G401 (cell line): ENCODE measurements around the gene MYRFL. TPM values are rescaled to one million over a fixed set of nuclear protein-coding genes. Genes with fewer than 3 reads are reported as not detected.

Source experiments
- DNase-seq: peaks from one replicate; pipeline ENCODE4 v3.0.0-alpha.2; 2015; ENCODE audit warnings: low spot score
- in situ Hi-C: cut with HindIII; loops from 2 replicates; pipeline ENCODE4 v1.10.0; 2016; ENCODE audit warnings: low sequenced_read_pairs, mixed read lengths
- total RNA-seq: library from RNA; depleted of rRNA; stranded (reverse); fragments of >200 nt; shearing (Covaris generic); gene quantifications from 2 replicates; pipeline ENCODE4 v1.2.3, GENCODE V29; 2014

MYRFL gene
- total RNA-seq, 1 experiment from 2014 or later: not detected

- no peak for DNase-seq
- in situ Hi-C loops: no loop called here
These were observed 61.7 kb downstream of the MYRFL start for GRCh38 chr12:69886715-69887114.

GRCh38 chr12:69888901-69889300 lies 63.9 kb downstream of the MYRFL start:
- in situ Hi-C loops: no loop called here
- DNase-seq: no peak

GRCh38 chr12:69894800-69895383 lies 69.9 kb downstream of the MYRFL start:
- DNase-seq: no peak
- in situ Hi-C loops: no loop called here

GRCh38 chr12:69896653-69897381 lies 71.8 kb downstream of the MYRFL start:
- no peak for DNase-seq

GRCh38 chr12:69897744-69898143 lies 72.7 kb downstream of the MYRFL start:
- no peak for DNase-seq
- in situ Hi-C loops: no loop called here

More at GRCh38 chr12:69896653-69897381, 71.8 kb downstream of the MYRFL start:
- in situ Hi-C loops: no loop called here

- no peak for DNase-seq
- in situ Hi-C loops: no loop called here
These were observed 73.2 kb downstream of the MYRFL start for GRCh38 chr12:69898236-69898635.

- peak; percentile 92 for DNase-seq
These were observed 75.7 kb downstream of the MYRFL start for GRCh38 chr12:69900720-69901131.

GRCh38 chr12:69901221-69901905 lies 76.3 kb downstream of the MYRFL start:
- in situ Hi-C loops: no loop called here

More at GRCh38 chr12:69900720-69901131, 75.7 kb downstream of the MYRFL start:
- in situ Hi-C loops: no loop called here

GRCh38 chr12:69903548-69903947 lies 78.5 kb downstream of the MYRFL start:
- DNase-seq: peak; percentile 63
- in situ Hi-C loops: no loop called here

More at GRCh38 chr12:69901221-69901905, 76.3 kb downstream of the MYRFL start:
- DNase-seq: no peak

GRCh38 chr12:69904777-69905176 lies 79.8 kb downstream of the MYRFL start:
- in situ Hi-C loops: no loop called here
- DNase-seq: no peak

- no peak for DNase-seq
- in situ Hi-C loops: no loop called here
These were observed 80.8 kb downstream of the MYRFL start for GRCh38 chr12:69905801-69906200.

GRCh38 chr12:69906411-69907216 lies 81.6 kb downstream of the MYRFL start:
- DNase-seq: peak; percentile 53
- in situ Hi-C loops: no loop called here

GRCh38 chr12:69908203-69908602 lies 83.2 kb downstream of the MYRFL start:
- DNase-seq: no peak
- in situ Hi-C loops: no loop called here

GRCh38 chr12:69910694-69911093 lies 85.7 kb downstream of the MYRFL start:
- in situ Hi-C loops: no loop called here

GRCh38 chr12:69913526-69913925 lies 88.5 kb downstream of the MYRFL start:
- in situ Hi-C loops: no loop called here
- DNase-seq: no peak

More at GRCh38 chr12:69910694-69911093, 85.7 kb downstream of the MYRFL start:
- no peak for DNase-seq

GRCh38 chr12:69915964-69916363 lies 90.9 kb downstream of the MYRFL start:
- in situ Hi-C loops: no loop called here
- no peak for DNase-seq

GRCh38 chr12:69916544-69917235 lies 91.7 kb downstream of the MYRFL start:
- no peak for DNase-seq
- in situ Hi-C loops: no loop called here

- in situ Hi-C loops: no loop called here
- DNase-seq: no peak
These were observed 93.3 kb downstream of the MYRFL start for GRCh38 chr12:69918287-69918686.

- DNase-seq: no peak
- in situ Hi-C loops: no loop called here
These were observed 94.5 kb downstream of the MYRFL start for GRCh38 chr12:69919495-69919894.
